NCI-H82 treated with DMSO at 0.1 percent for 48 hours (cell line): ENCODE data around the gene RFX1.
A peak's percentile ranks its signal among the peaks of the same experiment; 100 is the strongest.
"Not testable (repeated sequence)": the region's sequence is repeated elsewhere in the genome, so short reads cannot be mapped to it uniquely, and the experiment has no call there.

ENCODE experiments used
- DNase-seq: peaks from one replicate; lab custom pipeline; 2025; ENCODE audit not compliant: unreplicated experiment; lab: John Stamatoyannopoulos, UW

The RFX1 gene

DNA sequence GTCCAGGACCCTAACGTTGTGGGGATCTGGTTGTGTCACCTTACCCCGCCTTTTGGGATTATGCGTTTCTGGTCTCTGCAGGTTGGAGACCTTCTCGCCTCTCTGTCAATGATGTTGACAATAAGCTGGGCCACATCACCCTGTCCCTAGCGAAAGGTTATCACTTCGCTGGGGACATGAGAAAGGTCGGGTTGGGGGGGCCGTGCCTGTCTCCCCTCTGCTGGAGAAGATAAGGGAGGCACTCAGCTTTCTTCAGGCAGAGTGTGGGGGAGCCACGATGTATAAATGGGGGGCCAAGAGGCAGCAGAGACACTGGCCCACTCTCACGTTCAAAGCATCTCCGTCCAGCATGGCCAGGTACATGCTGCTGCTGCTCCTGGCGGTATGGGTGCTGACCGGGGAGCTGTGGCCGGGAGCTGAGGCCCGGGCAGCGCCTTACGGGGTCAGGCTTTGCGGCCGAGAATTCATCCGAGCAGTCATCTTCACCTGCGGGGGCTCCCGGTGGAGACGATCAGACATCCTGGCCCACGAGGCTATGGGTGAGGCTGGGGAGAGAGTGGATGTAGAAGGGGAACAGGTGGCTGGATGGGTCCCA lies 21.8 kb upstream of the RFX1 start, which contains the start of gene RLN3:
TSS of gene RLN3 (plus strand) at position 293 of the 595 bp plus-strand sequence. CDS start at position 350, 57 bp downstream.
- DNase-seq, result no peak

DNA sequence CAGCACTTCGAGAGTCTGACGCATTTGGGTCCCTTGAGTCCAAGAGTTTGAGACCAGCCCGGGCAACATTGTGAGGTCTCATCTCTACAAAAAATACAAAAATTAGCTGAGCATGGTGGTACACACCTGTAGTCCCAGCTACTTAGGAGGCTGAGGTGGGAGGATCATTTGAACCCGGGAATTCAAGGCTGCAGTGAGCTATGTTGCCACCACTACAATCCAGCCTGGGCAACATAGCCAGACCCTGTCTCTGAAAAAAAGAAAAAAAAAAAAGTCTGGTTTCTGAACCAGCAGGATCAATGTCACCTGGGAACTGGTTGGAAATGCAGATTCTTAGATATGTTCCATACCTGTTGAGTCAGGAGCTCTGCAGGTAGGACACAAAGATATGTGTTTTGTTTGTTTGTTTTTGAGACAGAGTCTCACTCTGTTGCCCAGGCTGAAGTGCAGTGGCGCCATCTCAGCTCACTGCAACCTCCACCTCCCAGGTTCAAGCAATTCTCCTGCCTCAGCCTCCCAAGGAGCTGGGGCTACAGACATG lies 20.6 kb upstream of the RFX1 start:
- not testable (repeated sequence) for DNase-seq

DNA sequence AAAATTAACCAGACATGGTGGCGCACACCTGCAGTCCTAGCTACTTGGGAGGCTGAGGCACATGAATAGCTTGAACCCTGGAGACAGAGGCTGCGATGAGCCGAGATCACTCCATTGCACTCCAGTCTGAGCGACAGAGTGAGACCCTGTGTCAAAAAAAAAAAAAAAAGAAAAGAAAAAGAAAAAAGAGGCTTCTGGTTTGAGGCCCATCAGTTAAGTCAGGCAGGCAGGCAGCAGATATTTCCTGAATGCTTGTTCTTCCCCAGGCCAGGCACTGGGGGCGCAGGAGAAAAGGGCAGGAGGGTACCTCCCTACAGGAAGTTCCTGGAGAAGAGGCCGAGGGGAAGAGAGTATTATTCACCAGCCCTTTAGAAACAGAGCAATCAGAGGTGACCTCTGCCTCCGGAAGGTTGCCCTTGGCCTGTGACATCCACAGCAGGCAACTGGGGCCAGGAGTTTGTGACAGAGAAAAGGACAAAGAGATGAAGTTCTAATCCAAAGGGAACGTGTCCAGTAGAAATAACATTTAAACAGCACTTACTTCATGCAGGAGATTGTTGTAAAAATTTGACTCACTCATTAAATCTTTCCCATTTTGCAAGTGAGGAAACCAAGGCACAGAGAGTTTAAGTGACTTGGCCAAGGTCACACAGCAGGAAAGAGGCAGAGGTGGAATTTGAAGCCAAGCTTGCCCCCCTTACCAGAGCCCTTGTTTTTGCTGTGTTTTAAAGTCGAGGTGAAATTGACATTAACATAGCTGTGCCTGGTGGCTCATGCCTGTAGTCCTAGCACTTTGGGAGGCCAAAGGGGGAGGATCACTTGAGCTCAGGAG lies 17.5 kb upstream of the RFX1 start:
- peak; percentile 29 for DNase-seq

DNA sequence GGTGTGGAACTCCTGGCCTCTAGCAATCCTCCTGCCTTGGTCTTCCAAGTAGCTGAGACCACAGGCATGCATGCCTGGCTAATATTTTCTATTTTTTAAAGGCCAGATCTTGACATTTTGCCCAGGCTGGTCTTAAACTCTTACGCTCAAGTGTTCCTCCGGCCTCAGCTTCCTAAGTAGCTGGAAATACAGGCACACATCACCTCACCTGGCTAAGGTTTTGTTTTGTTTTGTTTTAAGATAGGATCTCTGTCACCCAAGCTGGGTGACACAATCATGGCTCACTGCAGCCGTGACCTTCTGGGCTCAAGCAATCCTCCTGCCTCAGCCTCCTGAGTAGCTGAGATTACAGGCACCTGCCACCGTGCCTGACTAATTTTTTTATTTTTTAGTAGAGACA lies 16.3 kb upstream of the RFX1 start:
- DNase-seq, result no peak

DNA sequence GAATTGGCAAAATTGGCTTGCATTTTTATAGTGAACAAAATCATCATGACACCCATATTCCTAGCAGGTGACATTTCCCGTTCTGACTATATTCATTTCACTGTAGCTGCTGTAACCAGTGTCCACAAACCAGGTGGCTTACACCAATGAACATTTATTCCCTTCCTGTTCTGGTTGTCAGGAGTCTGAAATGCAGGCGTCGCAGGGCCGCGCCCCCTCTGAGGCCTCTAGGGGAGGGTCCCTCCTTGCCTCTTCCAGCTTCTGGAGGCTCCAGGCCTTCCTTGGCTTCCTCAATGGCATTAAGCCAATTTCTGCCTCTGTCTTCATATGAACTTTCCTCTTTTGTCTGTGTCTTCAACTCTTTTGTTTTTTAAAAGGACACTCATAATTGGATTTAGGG lies 15.4 kb upstream of the RFX1 start:
- peak; percentile 50 for DNase-seq

DNA sequence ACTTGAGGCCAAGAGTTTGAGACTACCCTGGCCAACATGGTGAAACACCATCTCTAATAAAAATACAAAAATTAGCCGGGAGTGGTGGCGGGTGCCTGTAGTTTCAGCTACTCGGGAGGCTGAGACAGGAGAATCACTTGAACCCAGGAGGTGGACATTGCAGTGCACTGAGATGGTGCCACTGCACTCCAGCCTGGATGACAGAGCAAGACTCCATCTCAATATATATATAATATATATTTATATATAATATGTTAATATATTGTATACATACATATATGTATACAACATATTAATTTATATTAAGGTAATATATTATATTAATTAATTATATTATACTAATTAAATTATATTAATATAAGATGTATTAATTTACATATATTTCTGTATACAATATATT lies 13.6 kb upstream of the RFX1 start:
- not testable (repeated sequence) for DNase-seq

DNA sequence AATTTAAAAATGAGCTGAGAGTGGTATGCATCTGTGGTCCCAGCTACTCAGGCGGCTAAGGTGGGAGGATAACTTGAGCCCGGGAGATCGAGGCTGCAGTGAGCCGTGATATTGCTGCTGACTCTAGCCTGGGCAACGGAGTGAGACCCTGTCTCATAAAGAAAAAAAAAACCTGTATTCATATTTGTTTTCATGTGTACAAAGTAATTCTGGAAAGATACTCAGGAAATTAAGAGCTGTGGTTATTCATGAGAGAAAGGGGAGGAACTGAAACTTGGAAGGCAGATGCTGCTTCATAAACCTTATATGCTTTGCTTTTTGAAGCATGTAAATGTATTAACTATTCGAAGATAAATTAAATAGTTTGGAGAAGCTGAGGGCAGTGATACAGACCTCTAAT lies 13.0 kb upstream of the RFX1 start:
- no peak for DNase-seq

DNA sequence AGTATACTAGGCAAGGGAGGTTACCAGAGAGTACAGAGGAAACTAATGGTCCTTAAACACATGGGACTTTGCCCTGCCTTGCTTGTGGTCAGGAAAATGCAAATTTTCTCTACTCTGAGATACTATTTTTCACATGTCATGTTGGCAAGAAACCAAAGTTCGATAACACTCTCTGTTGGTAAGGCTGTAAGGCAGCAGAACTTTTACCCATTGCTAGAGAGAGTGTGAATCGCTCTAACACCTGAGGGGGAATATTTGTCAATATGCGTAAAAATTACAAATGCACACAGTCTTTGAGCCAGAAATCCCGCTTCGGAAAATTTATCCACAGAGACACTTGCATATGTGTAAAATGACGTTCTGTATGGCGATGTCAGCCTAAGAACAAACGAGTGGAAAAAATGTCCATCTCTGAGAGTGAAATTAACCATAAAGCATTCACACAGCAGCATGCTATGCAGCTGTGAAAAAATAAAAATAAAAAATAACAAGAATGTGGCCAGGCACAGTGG lies 9.5 kb upstream of the RFX1 start:
- DNase-seq, result no peak

DNA sequence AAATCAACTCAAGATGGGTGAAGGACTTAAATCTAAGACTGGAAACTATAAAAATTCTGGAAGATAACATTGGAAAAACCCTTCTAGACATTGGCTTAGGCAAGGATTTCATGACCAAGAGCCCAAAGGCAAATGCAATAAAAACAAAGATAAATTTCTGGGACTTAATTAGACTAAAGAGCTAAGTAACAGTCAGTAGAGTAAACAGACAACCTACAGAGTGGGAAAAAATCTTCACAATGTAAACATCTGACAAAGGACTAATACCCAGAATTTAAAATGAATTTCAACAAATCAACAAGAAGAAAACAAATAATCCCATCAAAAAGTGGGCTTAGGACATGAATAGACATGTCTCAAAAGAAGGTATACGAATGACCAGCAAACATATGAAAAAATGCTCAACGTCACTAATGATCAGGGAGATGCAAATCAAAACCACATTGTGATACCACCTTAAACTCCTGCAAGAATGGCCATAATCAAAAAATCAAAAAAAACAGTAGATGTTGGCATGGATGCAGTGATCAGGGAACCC lies 6.3 kb upstream of the RFX1 start:
- DNase-seq, result no peak

DNA sequence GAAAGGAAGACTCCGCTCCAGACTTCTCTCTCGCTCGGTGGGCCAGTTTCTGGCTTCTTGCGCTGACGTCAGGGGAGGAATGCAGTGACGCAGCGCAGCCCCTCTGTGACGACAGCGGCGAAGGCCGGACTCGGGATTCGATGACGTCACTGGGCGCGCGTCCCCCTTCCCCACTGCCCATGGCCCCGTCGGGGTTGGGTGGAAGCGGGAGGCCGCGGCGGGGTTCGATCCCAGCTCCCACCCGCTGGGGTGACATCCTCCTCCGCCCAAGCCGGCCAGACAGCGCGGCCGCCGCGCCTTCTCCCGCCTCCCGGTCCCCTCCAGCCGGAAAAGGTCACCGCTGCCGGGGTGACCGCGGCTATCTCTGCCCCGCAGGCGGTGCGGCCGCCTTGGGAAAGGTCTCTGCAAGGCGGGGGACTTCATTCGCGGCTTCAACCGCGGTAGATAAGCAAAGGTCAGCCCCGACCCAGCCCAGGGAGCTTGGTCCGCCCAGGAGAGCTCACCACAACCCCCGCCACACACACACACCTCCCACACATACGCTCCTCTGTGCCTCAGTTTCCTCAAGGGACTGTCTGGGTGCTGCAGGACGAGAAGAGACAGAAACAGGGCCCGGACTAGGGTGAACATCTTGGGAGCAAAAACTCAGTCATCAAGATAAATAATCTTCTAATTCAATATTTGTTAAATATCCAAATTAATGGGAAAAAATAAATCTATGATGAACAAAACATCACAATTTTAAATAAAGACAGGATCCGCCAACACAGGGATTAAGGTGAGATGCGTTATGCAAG lies 844 bp upstream of the RFX1 start:
- DNase-seq, result no peak

DNA sequence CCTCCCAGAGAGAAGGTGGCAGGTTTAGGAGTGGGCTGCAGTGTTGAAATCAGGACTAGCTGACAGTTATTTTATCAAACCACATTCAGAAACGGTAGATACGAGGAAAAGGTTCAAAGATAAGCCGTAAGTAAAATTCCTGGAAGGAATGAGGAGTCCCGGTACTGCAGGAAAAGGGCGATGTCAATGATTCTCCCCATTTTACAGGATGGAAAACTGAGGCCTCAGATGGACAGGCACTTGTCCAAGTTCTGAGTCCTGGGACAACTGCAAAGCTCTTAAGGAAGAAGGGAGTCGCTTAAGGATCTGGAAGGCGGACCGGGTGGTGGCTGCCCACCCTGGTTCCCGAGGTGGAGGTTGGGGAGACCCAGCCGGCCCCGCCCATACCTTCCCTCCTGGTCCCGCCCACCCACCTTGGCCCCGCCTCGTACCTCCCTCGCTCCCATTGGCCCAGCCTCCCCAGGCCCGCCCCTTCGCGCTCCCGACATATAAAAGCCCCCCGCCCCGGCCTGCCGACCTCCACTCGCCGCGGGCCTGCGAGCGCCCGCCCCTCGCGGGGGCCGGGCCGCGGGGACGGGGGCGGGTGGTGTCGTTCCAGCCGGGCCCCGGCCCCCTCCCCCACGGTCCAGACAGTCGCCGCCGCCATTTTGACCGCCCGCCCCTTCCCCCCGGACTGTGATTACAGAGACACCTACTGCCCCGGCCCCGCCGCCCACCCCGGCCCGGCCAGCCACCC lies 603 bp downstream of the RFX1 start:
- peak; percentile 68 for DNase-seq

DNA sequence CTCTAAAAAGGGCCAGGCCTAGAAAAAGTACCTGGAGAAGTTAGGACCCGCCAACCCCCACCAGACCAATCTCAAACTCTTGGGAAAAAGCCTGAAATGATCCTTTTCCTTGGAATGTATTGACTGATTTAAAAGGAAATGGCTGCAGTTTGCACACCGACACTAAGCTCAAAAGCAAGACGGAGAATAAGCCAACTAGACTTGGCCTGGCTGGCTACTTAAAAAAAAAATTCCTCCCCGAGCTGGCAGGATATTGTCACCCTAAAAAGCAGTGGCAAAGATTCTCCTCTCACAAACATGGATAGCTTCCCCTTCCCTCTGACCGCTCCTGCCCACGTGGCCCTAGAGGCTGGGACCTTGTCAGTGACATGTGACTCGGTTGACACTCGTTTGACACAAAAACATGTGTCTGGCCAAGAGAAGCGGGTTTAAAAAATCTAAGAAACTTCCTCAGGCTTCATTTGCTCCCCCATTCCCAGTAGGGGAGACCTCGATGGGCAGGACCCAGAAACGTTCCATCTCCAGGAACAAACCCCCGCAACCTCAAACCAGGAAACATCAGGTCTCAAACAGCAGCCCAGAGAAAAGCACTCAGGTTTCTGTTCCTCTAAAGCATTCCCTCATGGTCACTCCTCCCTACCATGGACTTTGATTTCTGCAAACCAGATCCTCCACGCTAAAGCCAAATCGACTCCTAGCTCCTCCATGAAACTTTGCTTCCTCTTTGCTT lies 1.3 kb downstream of the RFX1 start:
- DNase-seq, result no peak

DNA sequence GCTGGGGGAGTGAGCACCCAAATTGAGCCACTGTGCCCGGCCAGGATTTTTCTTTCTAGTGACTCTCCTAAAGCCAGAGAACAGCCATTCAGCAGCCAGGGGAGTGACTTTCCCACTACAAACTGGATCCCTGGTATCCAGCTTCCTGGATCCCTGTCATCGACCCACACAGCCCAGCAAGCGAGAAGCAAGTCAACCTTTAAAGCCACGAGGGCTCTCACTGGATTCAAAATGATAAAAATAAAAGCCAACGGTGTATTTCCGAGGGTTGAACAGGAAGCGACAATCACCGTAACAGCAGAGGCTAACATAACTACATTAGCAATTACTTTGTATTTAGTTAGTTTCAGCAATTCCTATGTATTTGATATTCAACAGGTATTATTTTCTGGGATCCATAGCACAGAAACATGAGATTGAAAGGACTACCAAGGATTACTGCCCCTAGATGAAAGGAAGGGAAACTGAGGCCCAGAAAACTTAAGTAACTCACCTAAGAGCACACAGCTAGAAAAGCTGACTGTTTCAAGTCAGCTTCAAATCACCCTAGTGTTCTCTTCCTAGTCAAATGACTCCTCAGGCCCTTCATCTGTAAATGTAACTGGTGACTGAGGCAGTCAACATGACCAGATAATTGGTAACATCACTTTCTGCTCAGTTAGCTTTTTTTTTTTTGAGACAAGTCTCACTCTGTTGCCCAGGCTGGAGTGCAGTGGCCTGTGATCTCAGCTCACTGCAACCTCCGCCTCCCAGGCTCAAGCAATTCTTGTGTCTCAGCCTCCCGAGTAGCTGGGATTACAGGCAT lies 2.7 kb downstream of the RFX1 start:
- DNase-seq, result no peak

DNA sequence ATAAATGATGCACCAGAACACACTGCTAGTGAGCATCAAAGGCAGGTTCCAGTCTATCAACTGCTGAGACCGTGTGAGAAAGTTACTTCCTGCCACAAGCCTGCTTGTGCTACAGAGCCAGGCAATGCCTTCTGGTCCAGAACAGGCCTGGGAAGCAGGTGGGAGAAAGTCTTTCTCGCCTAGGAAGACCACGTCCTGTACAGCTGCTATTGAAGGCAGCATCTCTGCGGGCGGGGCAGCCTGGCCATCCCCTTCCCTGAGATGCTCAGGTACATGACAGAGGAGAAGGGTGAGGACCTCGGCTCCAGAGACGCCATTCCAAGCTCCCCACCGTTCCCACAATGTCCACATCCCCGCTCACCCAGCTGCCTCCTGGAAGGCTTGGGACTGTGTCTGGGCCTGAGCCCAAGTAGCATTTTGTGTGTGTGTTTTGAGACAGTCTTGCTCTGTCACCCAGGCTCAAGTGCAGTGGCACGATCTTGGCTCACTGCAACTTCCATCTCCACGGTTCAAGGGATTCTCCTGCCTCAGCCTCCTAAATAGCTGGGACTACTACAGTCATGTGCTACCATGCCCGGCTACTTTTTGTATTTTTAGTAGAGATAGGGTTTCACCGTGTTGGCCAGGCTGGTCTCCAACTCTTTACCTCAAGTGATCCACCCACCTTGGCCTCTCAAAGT lies 3.4 kb downstream of the RFX1 start:
- no peak for DNase-seq

DNA sequence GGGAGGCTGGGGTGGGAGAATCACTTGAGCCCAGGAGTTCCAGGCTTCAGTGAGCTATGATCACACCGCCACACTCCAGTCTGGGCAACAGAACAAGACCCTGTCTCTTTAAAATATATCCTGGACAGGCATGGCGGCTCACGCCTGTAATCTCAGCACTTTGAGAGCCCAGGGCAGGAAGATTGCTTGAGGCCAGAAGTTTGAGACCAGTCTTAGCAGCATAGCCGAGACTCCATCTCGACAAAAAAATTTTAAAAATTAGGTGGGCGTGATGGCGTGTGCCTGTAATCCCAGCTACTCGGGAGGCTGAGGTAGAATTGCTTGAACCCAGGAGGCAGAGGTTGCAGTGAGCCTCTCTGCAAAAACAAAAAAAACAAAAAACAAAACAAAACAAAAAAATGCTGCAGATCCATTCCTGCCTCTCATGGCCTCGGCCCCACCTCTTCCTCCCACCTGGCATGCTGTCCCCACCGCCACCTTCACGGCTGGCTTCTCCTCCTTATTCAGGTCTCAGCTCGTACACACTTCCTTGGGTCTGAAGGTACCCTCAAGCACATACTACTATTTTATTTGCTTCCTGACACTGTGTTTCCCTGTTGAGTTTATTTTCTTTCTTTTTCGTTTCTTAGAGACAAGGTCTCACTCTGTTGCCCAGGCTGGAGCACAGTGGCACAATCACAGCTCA lies 5.3 kb downstream of the RFX1 start:
- DNase-seq, result no peak

DNA sequence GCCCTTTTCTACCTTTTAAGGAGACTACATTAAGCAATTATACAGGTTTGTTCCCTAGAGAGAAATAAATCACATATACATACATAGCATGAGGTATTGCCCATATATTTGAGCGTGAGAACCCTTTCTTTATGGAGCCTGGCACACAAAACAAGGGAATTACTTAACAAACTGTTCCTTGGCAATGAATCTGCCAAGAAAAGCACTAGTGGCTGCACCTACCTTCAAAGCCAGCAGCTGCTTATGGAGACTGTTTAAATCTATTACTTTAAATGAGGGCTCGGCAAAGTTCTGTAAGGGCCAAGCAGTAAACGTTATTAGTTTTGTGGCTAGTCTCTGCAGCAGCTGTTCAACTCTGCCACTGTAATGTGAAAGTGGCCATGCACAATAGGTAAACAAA lies 7.0 kb downstream of the RFX1 start:
- DNase-seq, result no peak

DNA sequence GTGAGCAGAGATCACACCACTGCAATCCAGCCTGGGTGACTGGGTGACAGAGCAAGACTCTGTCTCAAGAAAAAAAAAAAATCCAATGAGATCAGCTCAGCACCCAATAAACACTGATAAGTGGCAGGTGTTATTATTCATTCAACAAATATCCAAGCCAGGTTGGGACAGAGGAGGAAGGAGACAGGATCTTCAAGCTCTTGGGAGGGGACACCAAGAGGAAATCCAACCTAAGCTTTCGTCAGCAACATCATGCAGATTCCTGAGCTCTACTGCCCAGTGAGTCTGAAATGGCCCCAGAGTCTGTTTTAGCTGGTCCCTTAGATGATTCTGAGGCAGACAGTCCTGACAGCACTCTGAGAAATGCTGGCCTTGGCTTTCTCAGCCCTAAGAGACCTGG lies 7.7 kb downstream of the RFX1 start:
- DNase-seq, result no peak

DNA sequence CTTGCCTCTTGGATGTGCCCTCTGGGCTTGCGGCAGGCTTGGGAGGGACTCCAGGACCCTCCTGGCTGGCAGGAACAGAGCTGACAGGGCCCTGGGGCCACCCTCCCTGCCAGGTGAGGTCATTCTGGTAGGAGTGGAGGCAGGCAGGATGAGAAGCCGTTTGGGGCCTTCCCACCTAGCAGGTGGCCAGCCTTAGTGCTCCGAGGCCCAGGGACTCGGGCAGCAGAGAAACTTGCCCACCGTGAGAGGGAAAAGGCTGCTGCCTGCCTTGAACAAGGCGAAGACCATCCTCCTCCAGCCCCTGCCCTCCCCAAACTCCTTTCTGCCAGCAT lies 8.5 kb downstream of the RFX1 start:
- DNase-seq, result no peak
